Aorta (tissue), 5 donors: ENCODE results near the gene CTSW. TPM values are rescaled to one million over a fixed set of nuclear protein-coding genes. Genes with fewer than 3 reads are reported as not detected.
A peak's percentile ranks its signal among the peaks of the same experiment; 100 is the strongest.

Experiments
- ATAC-seq: fragments of 200-7000 bp; cut with Tn5 transposase; one replicate; pipeline ENCODE4 v1.9.1; 2022; ENCODE audit warnings: moderate library complexity; ENCODE audit not compliant: low FRiP score
- DNase-seq, 2 donors: peaks; one replicate each; pipeline ENCODE4 v3.0.0-alpha.2; 2020
- H3K27ac ChIP-seq, 2 donors: one replicate each; pipeline ENCODE4 v1.5.1; 2013; ENCODE audit warnings: low read length in 2 of 2, mild to moderate bottlenecking in 2 of 2, moderate library complexity in 2 of 2, control low read depth in 1 of 2, inconsistent platforms in 1 of 2, low read depth in 1 of 2
- H3K27me3 ChIP-seq, 2 donors: one replicate each; pipeline ENCODE4 v1.6.1; 2013; ENCODE audit warnings: control low read depth in 1 of 2, low read length in 1 of 2, mild to moderate bottlenecking in 1 of 2, moderate library complexity in 1 of 2; ENCODE audit not compliant: insufficient read depth in 2 of 2, control insufficient read depth in 1 of 2
- H3K36me3 ChIP-seq, 2 donors: one replicate each; pipeline ENCODE4 v1.6.1; 2013; ENCODE audit warnings: control low read depth in 1 of 2, low read length in 1 of 2, mild to moderate bottlenecking in 1 of 2; ENCODE audit not compliant: insufficient read depth in 2 of 2, control insufficient read depth in 1 of 2
- H3K4me1 ChIP-seq, 2 donors: one replicate each; pipeline ENCODE4 v1.6.1; 2013; ENCODE audit warnings: low read length in 2 of 2, control low read depth in 1 of 2, mild to moderate bottlenecking in 1 of 2, moderate library complexity in 1 of 2; ENCODE audit not compliant: insufficient read depth in 2 of 2, control insufficient read depth in 1 of 2
- H3K4me3 ChIP-seq, 2 donors: one replicate each; pipeline ENCODE4 v1.5.1; 2013; ENCODE audit warnings: low read length in 2 of 2, control low read depth in 1 of 2, mild to moderate bottlenecking in 1 of 2
- H3K9me3 ChIP-seq: one replicate; pipeline ENCODE4 v1.6.1; 2013; ENCODE audit warnings: mild to moderate bottlenecking, low read length; ENCODE audit not compliant: control insufficient read depth
- WGBS, 2 donors: extraction: QIAGEN DNeasy Blood & Tissue Kit; methylation state at CpG; one replicate each; pipeline ENCODE4 v1.1.7; 2013; 5-methylcytosine and 5-hydroxymethylcytosine counted together
- intact Hi-C, 2 donors: fragments of 100-400 bp; cut with DNase I; formaldehyde crosslinking; loops; one replicate each; pipeline versions ENCODE4 v1.14.2 to v1.15.0; 2022
- polyA plus RNA-seq, 2 donors: library from polyadenylated mRNA; stranded (reverse); fragments of 200-250 nt; gene quantifications; one replicate each; pipeline ENCODE4 v1.2.3, GENCODE V29; 2013
- total RNA-seq, 2 donors: library from RNA; stranded (reverse); fragmentation: NEBNext Ultra II Directional; extraction: Animal tissue kit (Norgen Biotek cat#: 25700); gene quantifications; one replicate each; pipeline ENCODE4 v1.2.1, GENCODE V29; 2021
- donor health status: healthy with polysubstance abuse.
- donor health status: Bipolar disorder and iron deficiency.
- donor health status: DM: no; HTN: no; CAD: no.
- donor health status: DM: no; HTN: no; CAD: no.
- donor health status: DM: yes; HTN: yes; CAD: no.

Gene CTSW
- total and polyA plus RNA-seq, 4 donors, result 1.8 to 3.9 (median 2.3) TPM

DNA sequence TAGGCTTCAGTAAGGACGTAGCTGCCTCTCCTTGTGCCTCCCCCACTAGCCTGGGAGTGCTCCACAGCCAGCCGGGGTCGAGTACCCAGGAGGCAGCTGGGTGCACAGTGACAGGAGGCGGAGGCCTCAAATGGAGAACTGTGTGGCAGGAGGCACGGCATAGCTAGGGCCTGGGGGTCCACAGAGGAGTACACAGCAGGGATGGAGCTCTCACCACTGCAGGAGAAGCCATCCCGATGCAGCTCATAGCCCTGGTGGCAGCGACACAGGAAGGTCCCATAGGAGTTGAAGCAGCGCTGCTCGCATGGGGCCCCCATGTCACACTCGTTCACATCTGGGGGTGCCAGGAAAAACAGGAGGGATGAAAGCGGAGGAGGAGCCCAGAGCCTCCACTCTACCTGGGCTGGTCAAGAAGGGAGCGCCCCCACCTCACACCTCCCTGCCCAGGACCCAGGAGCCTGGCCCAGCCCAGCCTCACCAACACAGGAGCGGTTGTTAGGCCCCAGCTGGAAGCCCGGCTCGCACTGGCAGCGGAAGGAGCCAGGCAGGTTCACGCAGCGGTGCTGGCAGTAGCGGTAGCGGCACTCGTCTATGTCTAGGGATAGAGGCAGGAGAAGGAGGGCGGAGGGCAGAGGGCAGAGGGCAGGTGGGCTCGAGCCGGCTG is 9.9 kb upstream of the CTSW start:
- H3K4me3 ChIP-seq, result no peak overlapping the region
- ATAC-seq (no peak), DNase-seq (peak in 1 of 2 donors; percentile 48)
- WGBS, 2 donors, result 81 to 84% methylated on average over 22 to 24 of the region's 24 CpGs
- intact Hi-C loops, result loop anchor here in 1 of 2 donors (5.0 kb wide), 1 partner anchor 98 kb away; no protein-coding TSS in a partner anchor
- no peak overlapping the region for H3K27ac ChIP-seq
- H3K4me1 ChIP-seq, result no peaks in the 10 kb centered on the region
- H3K9me3 ChIP-seq, result no peaks in the 10 kb centered on the region
- no peaks in the 10 kb centered on the region for H3K27me3 ChIP-seq
- H3K36me3 ChIP-seq, result peaks cover 0 to 5% of the 10 kb centered on the region in 2 donors

DNA sequence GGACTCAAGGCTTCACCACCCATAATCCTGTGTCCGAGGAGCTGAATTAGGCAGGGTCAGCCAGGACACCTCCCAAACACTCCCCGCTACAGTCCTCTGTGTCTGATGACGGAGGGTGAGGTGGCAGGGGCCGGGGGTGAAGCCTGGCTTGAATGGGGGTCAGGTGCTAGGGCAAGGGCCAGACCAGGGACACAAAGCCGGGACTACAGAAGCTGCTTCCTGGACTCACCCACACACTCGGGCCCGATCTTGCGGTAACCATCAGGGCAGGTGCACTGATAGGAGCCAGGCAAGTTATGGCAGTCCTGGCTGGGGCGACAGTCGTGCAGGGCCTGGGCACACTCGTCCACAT is 9.4 kb upstream of the CTSW start:
- WGBS, 2 donors, result 85 to 89% methylated on average over 11 of the region's 11 CpGs
- ATAC-seq, result no peak
- DNase-seq, result peak in 1 of 2 donors; percentile 44

DNA sequence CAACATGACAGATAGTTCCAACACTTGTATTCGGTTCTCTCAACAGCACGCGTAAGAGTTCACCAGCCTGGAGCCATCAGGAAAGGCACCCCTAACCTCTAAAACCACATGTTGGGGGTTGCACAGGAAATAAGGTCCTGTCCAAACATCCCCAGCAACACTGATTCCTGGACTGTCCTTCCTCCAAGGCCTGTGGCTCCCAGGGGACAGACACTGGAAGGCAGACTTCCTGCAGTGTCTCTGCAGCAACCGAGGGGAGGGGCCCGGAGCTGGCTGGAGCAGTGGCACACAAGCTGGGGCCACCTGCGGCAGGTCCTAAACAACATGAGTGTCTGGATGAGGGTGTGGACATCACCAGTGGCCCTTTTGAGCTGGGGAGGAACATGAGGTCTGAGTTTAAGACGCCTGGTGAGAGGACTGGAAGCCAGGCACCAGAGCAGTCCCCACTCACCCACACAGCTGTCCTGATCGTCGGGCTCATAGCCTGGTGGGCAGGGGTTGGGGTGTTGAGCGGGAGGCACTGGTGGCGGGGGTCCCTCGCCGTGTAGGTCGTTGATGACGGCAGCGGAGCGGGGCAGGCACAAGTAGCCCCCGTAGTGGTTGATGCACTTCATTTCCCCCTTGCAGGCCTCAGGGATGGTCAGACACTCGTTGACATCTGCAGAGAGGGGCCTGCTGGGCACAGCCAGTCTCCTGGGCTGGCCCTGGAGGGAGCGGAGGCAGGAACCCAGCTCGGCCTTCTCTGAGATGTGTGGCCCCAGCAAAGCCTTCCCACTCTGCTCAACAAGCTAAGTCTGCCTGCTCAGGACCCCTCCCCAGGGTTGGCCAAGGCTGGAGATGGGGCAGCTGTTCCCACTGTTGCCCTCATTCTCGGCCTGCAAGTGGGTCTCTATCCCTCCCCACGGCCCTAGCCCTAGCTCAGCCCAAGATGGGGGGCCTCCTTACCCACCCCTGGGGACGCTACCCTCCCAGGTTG is 8.6 kb upstream of the CTSW start:
- H3K36me3 ChIP-seq, result no peaks in the 10 kb centered on the region
- H3K27ac ChIP-seq, result peak overlapping the region; percentile 6 to 90
- H3K27me3 ChIP-seq, result no peaks in the 10 kb centered on the region
- intact Hi-C loops, result no loop called here
- H3K9me3 ChIP-seq, result no peaks in the 10 kb centered on the region
- no peak overlapping the region for H3K4me3 ChIP-seq
- no peaks in the 10 kb centered on the region for H3K4me1 ChIP-seq
- DNase-seq, result peak in 1 of 2 donors; percentile 51
- WGBS, 2 donors, result 64 to 66% methylated on average over 24 of the region's 24 CpGs
- no peak for ATAC-seq

More for the DNA sequence above, 9.4 kb upstream of the CTSW start:
- Histone ChIP-seq H3K27ac (no peak overlapping the region), H3K36me3 (peaks cover 0 to under 1% of the 10 kb centered on the region in 2 donors), H3K4me1 (no peaks in the 10 kb centered on the region), H3K9me3 (no peaks in the 10 kb centered on the region), H3K4me3 (no peak overlapping the region), H3K27me3 (no peaks in the 10 kb centered on the region)
- intact Hi-C loops, result no loop called here

DNA sequence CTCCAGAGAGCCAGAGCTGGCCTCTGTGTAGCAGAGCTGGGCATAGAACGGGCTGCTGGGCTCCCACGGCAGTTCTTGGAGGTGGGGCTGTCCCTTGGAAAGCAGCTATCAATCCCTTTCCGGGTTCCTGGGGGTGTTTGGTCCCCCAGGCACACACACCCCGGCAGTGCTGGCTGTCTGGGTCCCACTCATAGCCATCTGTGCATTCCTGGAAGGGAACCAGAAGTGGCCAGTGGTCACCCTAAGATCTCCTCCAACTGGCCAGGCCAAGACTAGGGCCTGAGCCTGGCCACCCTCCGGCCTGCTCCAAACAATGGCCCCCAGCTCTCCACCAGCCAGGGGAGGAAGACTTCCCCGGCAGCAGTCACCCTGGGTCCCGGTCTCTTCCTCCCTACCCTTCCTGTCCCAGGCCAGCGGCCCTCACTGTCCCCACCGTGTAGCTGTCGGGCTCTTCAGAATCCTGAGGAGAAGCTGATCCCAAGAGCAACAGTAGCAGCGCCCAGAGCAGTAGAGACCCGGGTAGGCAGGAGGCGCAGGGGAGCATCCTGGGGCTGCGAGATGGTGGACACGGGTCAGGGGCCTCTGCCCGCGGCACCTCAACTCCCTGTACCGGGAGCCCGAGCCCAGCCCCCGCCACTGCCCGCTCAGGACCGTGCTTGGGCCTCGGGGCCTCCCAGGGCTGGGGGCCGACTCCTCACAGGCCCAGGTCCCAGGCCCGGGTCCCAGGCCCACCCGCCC is 7.7 kb upstream of the CTSW start:
- intact Hi-C loops, result no loop called here
- Histone ChIP-seq H3K9me3 (no peaks in the 10 kb centered on the region), H3K36me3 (no peaks in the 10 kb centered on the region), H3K4me3 (peak overlapping the region; percentile 70 to 78), H3K27ac (peak overlapping the region; percentile 6 to 90), H3K4me1 (no peaks in the 10 kb centered on the region), H3K27me3 (no peaks in the 10 kb centered on the region)
- peak in 1 of 2 donors; percentile 51 for DNase-seq
- peak; percentile 1 for ATAC-seq
- 4 to 6% methylated on average over 26 of the region's 26 CpGs for WGBS, 2 donors

DNA sequence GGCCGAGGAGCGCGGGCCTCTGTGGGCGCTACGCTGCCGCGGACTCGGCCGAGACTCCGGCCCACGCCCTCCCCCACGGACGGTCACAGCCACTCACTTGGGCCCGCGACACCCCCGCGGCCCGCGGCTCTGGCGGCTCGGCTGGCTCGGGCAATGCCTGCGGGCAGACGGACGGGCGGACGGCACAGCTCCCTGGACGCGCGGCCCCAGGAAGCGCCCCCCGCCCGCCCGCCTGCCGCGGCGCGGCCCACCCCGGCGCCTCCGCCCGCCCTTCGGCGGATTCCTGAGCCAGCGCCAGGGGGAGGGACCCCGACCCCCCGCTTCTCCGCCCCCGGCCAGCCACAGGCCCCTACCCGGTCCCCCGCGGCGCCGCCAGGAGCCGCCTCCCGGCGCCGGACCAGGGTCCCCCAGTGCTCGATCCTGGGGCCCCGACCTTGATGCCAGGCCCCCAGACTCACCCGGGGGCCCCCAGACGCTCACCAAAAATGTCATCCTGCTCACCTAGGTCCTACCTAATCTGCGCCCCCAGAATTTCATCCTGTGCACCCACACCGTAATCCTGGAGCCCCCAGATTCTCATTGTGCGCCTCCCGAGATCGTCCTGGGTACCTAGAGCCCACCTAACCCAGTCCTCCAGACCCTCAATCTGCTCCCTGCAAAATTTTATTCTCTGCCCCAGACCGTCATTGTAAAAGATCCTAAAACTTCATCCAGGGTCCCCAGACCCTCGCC is 6.9 kb upstream of the CTSW start, which contains the start of gene EFEMP2:
Gene EFEMP2, minus strand, starts transcription at position 215 of the 732 bp plus-strand sequence. CDS start 446 bp downstream, outside the sequence.
- intact Hi-C loops, result no loop called here
- ATAC-seq (peak; percentile 55), DNase-seq (peak; percentile 73 to 88)
- H3K4me1 ChIP-seq, result no peaks in the 10 kb centered on the region
- H3K9me3 ChIP-seq, result no peaks in the 10 kb centered on the region
- H3K36me3 ChIP-seq, result no peaks in the 10 kb centered on the region
- H3K4me3 ChIP-seq, result peak within 1 kb of the TSS; percentile 70 to 78
- H3K27me3 ChIP-seq, result no peaks in the 10 kb centered on the region
- H3K27ac ChIP-seq, result peak within 1 kb of the TSS; percentile 6 to 90
- WGBS, 2 donors, result 1 to 5% methylated on average over 31 to 69 of the region's 69 CpGs

DNA sequence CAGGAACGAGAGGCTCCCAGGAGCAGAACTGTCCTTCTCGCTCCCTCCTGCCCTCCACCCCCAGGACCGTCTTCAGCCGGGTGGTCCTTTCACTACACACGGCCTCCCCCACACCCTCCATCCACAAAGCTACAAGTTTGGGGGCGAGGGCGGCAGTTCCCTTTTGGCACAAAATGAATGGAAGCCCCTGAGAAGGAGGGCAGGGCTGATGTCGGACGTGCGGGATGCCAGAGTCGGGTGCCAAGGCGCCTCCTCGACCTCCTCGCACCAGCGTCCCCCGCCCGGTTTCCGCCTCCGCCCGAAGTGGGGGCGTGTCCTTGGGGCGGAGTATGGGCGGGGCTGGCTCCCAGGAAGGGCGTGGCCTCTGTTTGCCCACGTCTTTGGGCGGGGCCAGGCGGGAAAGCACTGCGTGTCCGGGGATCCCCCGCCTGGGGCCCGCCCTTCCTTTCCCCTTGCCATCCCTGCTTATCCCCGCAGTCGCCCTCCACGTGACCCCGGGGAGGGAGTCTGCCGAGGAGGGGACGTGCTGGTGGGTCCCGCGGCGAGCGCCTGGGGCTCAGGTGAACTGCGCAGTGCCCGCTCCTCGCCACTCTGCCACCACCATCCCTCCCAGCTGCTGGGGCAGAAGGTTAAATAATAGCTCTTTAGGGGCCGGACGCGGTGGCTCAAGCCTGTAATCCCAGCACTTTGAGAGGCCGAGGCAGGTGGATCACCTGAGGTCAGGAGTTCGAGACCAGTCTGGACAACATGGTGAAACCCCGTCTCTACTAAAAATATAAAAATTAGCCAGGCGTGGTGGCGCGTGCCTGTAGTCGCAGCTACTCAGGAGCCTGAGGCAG is 6.1 kb upstream of the CTSW start:
- intact Hi-C loops, result no loop called here
- Histone ChIP-seq H3K9me3 (no peaks in the 10 kb centered on the region), H3K4me1 (no peaks in the 10 kb centered on the region), H3K36me3 (no peaks in the 10 kb centered on the region), H3K27me3 (no peaks in the 10 kb centered on the region), H3K27ac (peak overlapping the region in 1 of 2 donors; percentile 87), H3K4me3 (peak overlapping the region; percentile 70 to 78)
- 8% methylated on average over 53 to 54 of the region's 54 CpGs for WGBS, 2 donors
- peak; percentile 97 to 99 for DNase-seq
- peak; percentile 95 for ATAC-seq

DNA sequence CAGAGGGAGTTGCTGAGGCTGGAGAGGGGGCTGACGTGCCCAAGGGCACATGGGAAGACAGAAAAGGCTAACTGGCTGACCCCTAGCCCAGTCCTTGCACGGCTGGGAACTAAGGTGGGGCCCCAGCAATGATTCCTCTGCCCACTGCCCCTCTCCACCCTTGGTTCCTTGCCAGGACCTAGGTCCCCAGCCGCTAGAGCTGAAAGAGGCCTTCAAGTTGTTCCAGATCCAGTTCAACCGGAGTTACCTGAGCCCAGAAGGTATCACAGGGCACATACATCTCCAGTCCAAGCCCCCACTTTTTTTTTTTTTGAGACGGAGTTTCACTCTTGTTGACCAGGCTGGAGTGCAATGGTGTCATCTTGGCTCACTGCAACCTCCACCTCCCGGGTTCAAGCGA is 390 bp downstream of the CTSW start:
- 73 to 76% methylated on average over 7 of the region's 7 CpGs for WGBS, 2 donors
- no peak for ATAC-seq
- intact Hi-C loops, result loop anchor here in 1 of 2 donors (10.0 kb wide), 1 partner anchor 145 kb away; the partner anchor contains the start of gene CATSPER1
- Histone ChIP-seq H3K27me3 (no peaks in the 10 kb centered on the region), H3K9me3 (no peaks in the 10 kb centered on the region), H3K27ac (no peak overlapping the region), H3K4me3 (no peak overlapping the region), H3K4me1 (no peaks in the 10 kb centered on the region), H3K36me3 (peaks cover 0 to 3% of the 10 kb centered on the region in 2 donors)
- no peak for DNase-seq
